H1 (cell line): ENCODE results near the gene MSI2. TPM values are rescaled to one million over a fixed set of nuclear protein-coding genes. Genes with fewer than 3 reads are reported as not detected.

Source experiments
- CTCF ChIA-PET: fragments of 300-600 bp; sonication (Branson Sonifier 250); formaldehyde crosslinking; loops from one replicate; lab custom pipeline; 2021; ENCODE audit not compliant: partially characterized antibody; lab: Charles Lee
- POLR2A ChIA-PET: fragments of 300-600 bp; sonication (Branson Sonifier 250); formaldehyde crosslinking; loops from one replicate; lab custom pipeline; 2021; ENCODE audit warnings: inconsistent platforms; ENCODE audit not compliant: partially characterized antibody; lab: Charles Lee
- DNase-seq, 2 experiments: peaks; one replicate each; pipeline versions ENCODE4 v3.0.0 to v3.0.0-alpha.2; 2010 to 2022; ENCODE audit warnings: low spot score in 2 of 2, low read depth in 1 of 2, mixed read lengths in 1 of 2
- FAIRE-seq: peaks from 2 replicates; lab custom pipeline; 2011; peaks lifted over from hg19 to GRCh38; lab: Jason Lieb, UNC
- H2AFZ ChIP-seq: 2 replicates; pipeline ENCODE4 v1.8.1; 2012; ENCODE audit warnings: low read length, inconsistent platforms
- H2AK5ac ChIP-seq: 2 replicates; pipeline ENCODE4 v1.6.1; 2013; ENCODE audit warnings: low read depth, low read length
- H2BK120ac ChIP-seq: replicated peaks from 2 replicates; pipeline ENCODE3; 2013; ENCODE audit warnings: low read depth, low read length, inconsistent platforms
- H2BK12ac ChIP-seq: 2 replicates; pipeline ENCODE4 v1.6.1; 2013; ENCODE audit warnings: low read depth, low read length
- H2BK15ac ChIP-seq: 2 replicates; pipeline ENCODE4 v1.6.1; 2013; ENCODE audit warnings: low read length
- H2BK20ac ChIP-seq: 2 replicates; pipeline ENCODE4 v1.6.1; 2013; ENCODE audit warnings: low read length
- H2BK5ac ChIP-seq: 2 replicates; pipeline ENCODE4 v1.6.1; 2013; ENCODE audit warnings: low read depth, low read length
- H3K14ac ChIP-seq: 2 replicates; pipeline ENCODE4 v1.6.1; 2013; ENCODE audit warnings: inconsistent platforms; ENCODE audit not compliant: insufficient read length
- H3K18ac ChIP-seq: 2 replicates; pipeline ENCODE4 v1.6.1; 2013; ENCODE audit warnings: low read length; ENCODE audit errors: extremely low read depth
- H3K23ac ChIP-seq: 2 replicates; pipeline ENCODE4 v1.6.1; 2013; ENCODE audit warnings: inconsistent platforms; ENCODE audit not compliant: insufficient read length
- H3K23me2 ChIP-seq: 2 replicates; pipeline ENCODE4 v1.6.1; 2013; ENCODE audit warnings: low read depth, low read length
- H3K27ac ChIP-seq: 2 replicates; pipeline ENCODE4 v1.6.1; 2011; ENCODE audit warnings: low read depth, low read length, inconsistent platforms
- H3K27me3 ChIP-seq, 4 experiments: replicated peaks in 1 of 4; 1 replicate in 1 of 4; 2 replicates in 3 of 4; pipeline versions ENCODE4 v1.6.1 to v1.8.1; 2011 to 2013; ENCODE audit warnings: low read length in 3 of 4, mild to moderate bottlenecking in 3 of 4, inconsistent platforms in 2 of 4, mixed read lengths in 2 of 4, moderate library complexity in 1 of 4; ENCODE audit not compliant: control insufficient read depth in 3 of 4, insufficient read depth in 3 of 4; ENCODE audit errors: extremely low read depth in 1 of 4
- H3K36me3 ChIP-seq, 4 experiments: 2 replicates each; pipeline versions ENCODE4 v1.6.1 to v1.8.1; 2011 to 2013; ENCODE audit warnings: mild to moderate bottlenecking in 4 of 4, low read length in 3 of 4, moderate library complexity in 2 of 4, control low read depth in 1 of 4, inconsistent platforms in 1 of 4; ENCODE audit not compliant: insufficient read depth in 4 of 4, control insufficient read depth in 2 of 4
- H3K4ac ChIP-seq: replicated peaks from 2 replicates; pipeline ENCODE3; 2013; ENCODE audit warnings: low read length, low read depth, mixed read lengths, inconsistent platforms; ENCODE audit not compliant: insufficient read length
- H3K4me1 ChIP-seq, 4 experiments: replicated peaks in 1 of 4; 1 replicate in 1 of 4; 2 replicates in 3 of 4; pipeline versions ENCODE4 v1.6.1 to v1.8.1; 2011 to 2013; ENCODE audit warnings: low read length in 3 of 4, inconsistent platforms in 2 of 4, mixed read lengths in 1 of 4; ENCODE audit not compliant: insufficient read depth in 4 of 4, control insufficient read depth in 3 of 4
- H3K4me2 ChIP-seq, 2 experiments: 2 replicates each; pipeline versions ENCODE4 v1.6.1 to v1.8.1; 2011 to 2013; ENCODE audit warnings: low read depth in 2 of 2, low read length in 2 of 2, control low read depth in 1 of 2, inconsistent platforms in 1 of 2, mild to moderate bottlenecking in 1 of 2; ENCODE audit not compliant: insufficient read depth in 1 of 2
- H3K4me3 ChIP-seq, 4 experiments: fragments of 200-600, 300-600 bp in 1 of 4; sonication (generic), shearing (Covaris generic), sonication (Bioruptor Twin) in 1 of 4; 2 replicates each; pipeline versions ENCODE4 v1.5.1 to v1.8.1; 2011 to 2016; ENCODE audit warnings: low read length in 4 of 4, low read depth in 3 of 4, control low read depth in 2 of 4, inconsistent platforms in 2 of 4, mild to moderate bottlenecking in 2 of 4, mixed read lengths in 1 of 4, moderate library complexity in 1 of 4; ENCODE audit not compliant: insufficient read depth in 2 of 4; ENCODE audit errors: extremely low read depth in 1 of 4
- H3K56ac ChIP-seq: replicated peaks from 2 replicates; pipeline ENCODE3; 2013; ENCODE audit warnings: low read depth, mild to moderate bottlenecking, mixed read lengths, low read length, inconsistent platforms; ENCODE audit not compliant: insufficient read length
- H3K79me1 ChIP-seq: 2 replicates; pipeline ENCODE4 v1.6.1; 2013; ENCODE audit warnings: low read depth, low read length, control low read depth
- H3K79me2 ChIP-seq, 2 experiments: 2 replicates each; pipeline versions ENCODE4 v1.6.1 to v1.8.1; 2012 to 2013; ENCODE audit warnings: low read length in 2 of 2, mild to moderate bottlenecking in 2 of 2, inconsistent platforms in 1 of 2; ENCODE audit not compliant: insufficient read depth in 2 of 2, control insufficient read depth in 1 of 2
- H3K9ac ChIP-seq, 4 experiments: replicated peaks in 1 of 4; 1 replicate in 1 of 4; 2 replicates in 3 of 4; pipeline versions ENCODE4 v1.6.1 to v1.8.1; 2011 to 2013; ENCODE audit warnings: low read depth in 3 of 4, low read length in 3 of 4, control low read depth in 2 of 4, mild to moderate bottlenecking in 2 of 4, moderate library complexity in 2 of 4, inconsistent platforms in 1 of 4; ENCODE audit errors: extremely low read depth in 1 of 4
- H3K9me3 ChIP-seq, 2 experiments: 2 replicates each; pipeline versions ENCODE4 v1.6.1 to v1.8.1; 2012 to 2013; ENCODE audit warnings: mild to moderate bottlenecking in 2 of 2, moderate library complexity in 2 of 2, control low read depth in 1 of 2, inconsistent platforms in 1 of 2, low read depth in 1 of 2, low read length in 1 of 2, mixed read lengths in 1 of 2; ENCODE audit not compliant: insufficient read depth in 2 of 2
- H4K20me1 ChIP-seq, 2 experiments: replicated peaks in 1 of 2; 2 replicates each; pipeline versions ENCODE3 to v1.8.1; 2011 to 2013; ENCODE audit warnings: inconsistent platforms in 2 of 2, low read length in 2 of 2, mild to moderate bottlenecking in 1 of 2; ENCODE audit not compliant: insufficient read depth in 2 of 2, control insufficient read depth in 1 of 2
- H4K5ac ChIP-seq: 2 replicates; pipeline ENCODE4 v1.6.1; 2013; ENCODE audit warnings: low read length, low read depth, mixed read lengths, inconsistent platforms; ENCODE audit not compliant: insufficient read length
- H4K8ac ChIP-seq: 2 replicates; pipeline ENCODE4 v1.8.0; 2013; ENCODE audit warnings: mild to moderate bottlenecking, moderate library complexity, low read length, inconsistent platforms; ENCODE audit not compliant: insufficient read depth; ENCODE audit errors: extremely low read depth
- H4K91ac ChIP-seq: replicated peaks from 2 replicates; pipeline ENCODE3; 2013; ENCODE audit warnings: low read length, mixed read lengths, inconsistent platforms; ENCODE audit not compliant: insufficient read length
- POLR2AphosphoS5 ChIP-seq: IDR thresholded peaks from 2 replicates; pipeline ENCODE4 v1.6.1; 2011; ENCODE audit warnings: low read depth, low read length
- WGBS, 2 experiments: shearing (Covaris generic) in 1 of 2; methylation state at CpG; one replicate each; pipeline versions ENCODE4 v1.1.6 to v1.1.7; 2013 to 2015; ENCODE audit warnings: low lambda C conversion rate in 2 of 2, mixed read lengths in 2 of 2, inconsistent platforms in 1 of 2, low coverage in 1 of 2, missing lambda C conversion rate in 1 of 2; ENCODE audit not compliant: insufficient replicate concordance in 2 of 2, insufficient coverage in 1 of 2, insufficient read length in 1 of 2; ENCODE audit errors: extremely low coverage in 1 of 2, missing lambda C conversion rate in 1 of 2; 5-methylcytosine and 5-hydroxymethylcytosine counted together
- polyA plus RNA-seq, 7 experiments: library from polyadenylated mRNA; depleted of rRNA in 3 of 7; stranded (reverse) in 5 of 7; unstranded in 2 of 7; fragments of >200 nt in 5 of 7; fragments of 200-250 nt in 2 of 7; gene quantifications; 1 replicate in 5 of 7; 2 replicates in 1 of 7; 4 replicates in 1 of 7; pipeline versions ENCODE4 v1.2.1 to v1.2.3, GENCODE V29; 2011 to 2013; ENCODE audit warnings: missing spikeins in 2 of 7, mixed read lengths in 2 of 7
- total RNA-seq: library from RNA; stranded (reverse); fragmentation: NEBNext Ultra II Directional; extraction: Animal tissue kit (Norgen Biotek cat#: 25700); gene quantifications from 2 replicates; pipeline ENCODE4 v1.2.1, GENCODE V29; 2021

The MSI2 gene
- total and polyA plus RNA-seq, 2 of the 8 experiments (the other 6 are each of a cell fraction or from before 2014, with no cell fraction given): 36.7 to 80.6 TPM

DNA sequence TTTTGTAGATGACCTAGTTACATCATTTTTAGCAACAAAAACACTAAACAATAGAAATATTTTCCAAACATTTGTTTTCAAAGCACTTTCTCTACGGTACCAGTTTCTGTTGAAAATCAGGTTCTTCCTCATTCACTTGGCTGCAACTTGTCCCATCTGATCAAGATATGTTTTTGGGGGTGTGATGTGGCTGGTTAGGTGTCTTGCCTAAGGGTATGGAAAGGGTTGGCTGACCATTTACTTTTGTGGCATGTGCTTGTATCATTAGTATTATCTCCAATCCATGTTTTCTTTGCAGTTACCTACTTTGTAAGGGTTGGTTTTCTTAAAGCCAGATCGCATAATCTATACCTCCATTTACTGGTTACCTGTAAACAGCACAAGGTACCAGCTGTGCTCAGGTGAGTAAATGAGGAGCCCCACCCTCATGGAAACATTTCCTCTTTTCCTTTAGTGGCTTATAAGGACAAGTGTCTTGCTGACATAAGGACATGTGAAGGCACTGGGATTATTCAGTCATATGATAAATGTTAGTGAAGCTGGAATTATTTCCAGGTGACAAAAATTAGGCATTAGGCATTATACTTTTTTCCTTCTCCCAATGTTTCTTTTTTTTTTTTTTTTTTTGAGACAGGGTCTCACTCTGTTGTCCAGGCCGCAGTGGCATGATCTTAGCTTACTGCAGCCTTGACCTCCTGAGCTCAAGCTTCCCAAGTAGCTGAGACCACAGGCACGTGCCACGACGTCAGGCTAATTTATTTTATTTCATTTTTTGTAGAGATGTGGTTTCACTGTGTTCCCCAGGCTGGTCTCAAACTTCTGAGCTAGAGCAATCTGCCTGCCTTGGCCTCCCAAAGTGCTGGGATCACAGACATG lies 326.8 kb downstream of the MSI2 start:
- no peak overlapping the region for H2BK120ac ChIP-seq
- no peaks in the 10 kb centered on the region for H3K79me1 ChIP-seq
- 93% methylated on average over 5 of the region's 6 CpGs; no CpG with 5 or more reads in 1 of the 2 experiments for WGBS, 2 experiments
- no peaks in the 10 kb centered on the region for H3K23me2 ChIP-seq
- no peak overlapping the region for H2BK5ac ChIP-seq
- no peak overlapping the region for H4K5ac ChIP-seq
- H3K9ac ChIP-seq: no peak overlapping the region
- FAIRE-seq (no peak), DNase-seq (no peak)
- TF ChIP-seq POLR2AphosphoS5: no peak
- ChIA-PET POLR2A (no interaction called here), CTCF (interaction anchor here (0.7 to 2.7 kb wide), 15 partner anchors 9 to 452 kb away, joined by 3 to 23 read pairs (median 4); no protein-coding TSS in a partner anchor)
- no peak overlapping the region for H3K4me3 ChIP-seq
- no peak overlapping the region for H3K23ac ChIP-seq
- H3K9me3 ChIP-seq: no peaks in the 10 kb centered on the region
- H3K14ac ChIP-seq: no peak overlapping the region
- no peak overlapping the region for H3K27ac ChIP-seq
- H2BK20ac ChIP-seq: no peak overlapping the region
- H4K91ac ChIP-seq: no peak overlapping the region
- H3K36me3 ChIP-seq: no peaks in the 10 kb centered on the region
- H2AK5ac ChIP-seq: no peak overlapping the region
- no peak overlapping the region for H2BK12ac ChIP-seq
- no peak overlapping the region for H2BK15ac ChIP-seq
- H3K79me2 ChIP-seq: 0 out of 4 replicates have a peak, but pooled peaks cover 0 to 2% of the 10 kb centered on the region in 2 experiments
- no peak overlapping the region for H4K8ac ChIP-seq
- no peak overlapping the region for H3K4me2 ChIP-seq
- peaks cover 0 to 10% (median 4%) of the 10 kb centered on the region in 4 experiments; a peak in 4 of 7 replicates for H3K4me1 ChIP-seq
- no peak overlapping the region for H2AFZ ChIP-seq
- H3K27me3 ChIP-seq: no peaks in the 10 kb centered on the region
- H3K18ac ChIP-seq: no peak overlapping the region
- no peak overlapping the region for H3K4ac ChIP-seq
- H3K56ac ChIP-seq: no peak overlapping the region
- no peaks in the 10 kb centered on the region for H4K20me1 ChIP-seq
